ENCODE data around the gene WDR41. TPM values are rescaled to one million over a fixed set of nuclear protein-coding genes. Genes with fewer than 3 reads are reported as not detected.

The WDR41 gene, protein sequence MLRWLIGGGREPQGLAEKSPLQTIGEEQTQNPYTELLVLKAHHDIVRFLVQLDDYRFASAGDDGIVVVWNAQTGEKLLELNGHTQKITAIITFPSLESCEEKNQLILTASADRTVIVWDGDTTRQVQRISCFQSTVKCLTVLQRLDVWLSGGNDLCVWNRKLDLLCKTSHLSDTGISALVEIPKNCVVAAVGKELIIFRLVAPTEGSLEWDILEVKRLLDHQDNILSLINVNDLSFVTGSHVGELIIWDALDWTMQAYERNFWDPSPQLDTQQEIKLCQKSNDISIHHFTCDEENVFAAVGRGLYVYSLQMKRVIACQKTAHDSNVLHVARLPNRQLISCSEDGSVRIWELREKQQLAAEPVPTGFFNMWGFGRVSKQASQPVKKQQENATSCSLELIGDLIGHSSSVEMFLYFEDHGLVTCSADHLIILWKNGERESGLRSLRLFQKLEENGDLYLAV
- total RNA-seq = 145 and 200 TPM in 2 replicates

DNA sequence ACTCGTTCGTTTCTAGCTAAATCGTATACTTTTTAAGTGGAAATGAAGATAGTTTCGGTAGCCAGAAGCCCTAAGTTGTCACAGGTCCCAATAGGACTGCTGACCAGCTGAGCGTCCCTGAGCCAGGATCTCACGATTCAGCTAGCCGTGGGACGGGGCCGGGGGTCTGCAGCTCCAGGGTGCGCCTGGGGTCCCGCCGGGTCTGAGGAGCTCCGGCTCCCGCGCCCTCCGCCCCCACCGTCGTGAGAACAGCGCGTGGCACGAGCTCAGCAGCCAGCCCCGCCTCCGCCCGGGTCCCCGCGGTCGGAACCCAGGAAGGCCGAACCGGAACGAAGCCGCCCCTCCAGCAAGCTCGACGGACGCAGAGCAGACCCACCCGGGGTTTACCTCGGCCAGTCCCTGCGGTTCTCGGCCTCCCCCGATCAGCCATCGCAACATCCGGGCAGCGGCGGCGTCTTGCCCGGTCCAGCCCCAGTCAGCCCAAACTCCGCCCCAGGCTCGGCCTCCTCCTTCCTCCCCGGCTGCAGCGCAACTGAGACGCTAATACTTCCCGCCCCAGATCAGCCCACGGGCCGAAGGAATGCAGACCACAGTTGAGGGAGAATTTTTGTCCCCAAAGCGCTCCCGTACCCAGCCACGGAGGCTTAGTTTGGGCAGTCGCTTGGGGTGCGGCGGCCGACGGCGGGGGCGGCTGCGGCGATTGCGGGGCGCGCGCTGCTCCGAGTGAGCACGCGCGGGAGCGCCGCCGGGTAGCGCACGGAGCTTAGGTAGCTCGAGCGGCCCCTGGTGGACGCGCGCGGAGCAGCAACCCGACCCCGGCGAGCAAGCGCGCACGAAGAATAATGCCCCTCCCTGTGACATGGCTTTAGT, at the start of gene WDR41:
TSS of gene WDR41 (minus strand) at position 534 of the 870 bp plus-strand sequence. CDS start at position 438, 96 bp downstream.

Other genes with a start within 250 kb of the WDR41 start
- not detected in 2 replicates for gene OTP, start 146.4 kb upstream of the WDR41 start, total RNA-seq

Data from regular cardiac myocyte (primary cell).